HL-60/S4 treated with phorbol 12-myristate 13-acetate at 8.2 ng/mL for 4 days and 3 days (cell line): ENCODE measurements around the gene BORCS5.

Experiments
- in situ Hi-C: fragments of 300-500 bp; cut with MboI; formaldehyde crosslinking; loops from 2 replicates; pipeline ENCODE4 v1.15.0; 2022; ENCODE audit warnings: low sequenced_read_pairs

BORCS5 gene

GRCh38 chr12:12506496-12506890 is 149.6 kb downstream of the BORCS5 start:
- in situ Hi-C loops: no loop called here

GRCh38 chr12:12507121-12507520 is 150.2 kb downstream of the BORCS5 start:
- in situ Hi-C loops: no loop called here

GRCh38 chr12:12508612-12509011 is 151.7 kb downstream of the BORCS5 start:
- in situ Hi-C loops: no loop called here

GRCh38 chr12:12510141-12510540 is 153.3 kb downstream of the BORCS5 start:
- in situ Hi-C loops: no loop called here

GRCh38 chr12:12510551-12510950 is 153.7 kb downstream of the BORCS5 start:
- in situ Hi-C loops: no loop called here

- in situ Hi-C loops: no loop called here
These were observed 154.3 kb downstream of the BORCS5 start for GRCh38 chr12:12511021-12511783.

GRCh38 chr12:12511895-12512711 is 155.2 kb downstream of the BORCS5 start:
- in situ Hi-C loops: no loop called here

GRCh38 chr12:12513416-12514006 is 156.6 kb downstream of the BORCS5 start:
- in situ Hi-C loops: no loop called here

GRCh38 chr12:12518464-12518845 is 161.6 kb downstream of the BORCS5 start:
- in situ Hi-C loops: no loop called here

- in situ Hi-C loops: no loop called here
These were observed 162.0 kb downstream of the BORCS5 start for GRCh38 chr12:12518919-12519318.
